Astrocyte of the cerebellum (primary cell): ENCODE data around the gene LRRC71.
A peak's percentile ranks its signal among the peaks of the same experiment; 100 is the strongest.

Source experiments
- DNase-seq: peaks from one replicate; pipeline ENCODE4 v3.0.0-alpha.2; 2011; ENCODE audit warnings: low read depth
- H3K4me3 ChIP-seq: 2 replicates; pipeline ENCODE4 v1.5.1; 2011; ENCODE audit warnings: mild to moderate bottlenecking, low read depth, low read length, moderate library complexity
- in situ Hi-C: cut with HindIII; loops from 2 replicates; pipeline ENCODE4 v1.10.0; 2017; ENCODE audit warnings: low sequenced_read_pairs
- TF ChIP-seq, protein P1 (sequence below): IDR thresholded peaks from 2 replicates; pipeline ENCODE4 v1.5.1; 2012; ENCODE audit warnings: low read length, low read depth, moderate library complexity, mild to moderate bottlenecking; ENCODE audit errors: missing control alignments

Gene LRRC71

DNA sequence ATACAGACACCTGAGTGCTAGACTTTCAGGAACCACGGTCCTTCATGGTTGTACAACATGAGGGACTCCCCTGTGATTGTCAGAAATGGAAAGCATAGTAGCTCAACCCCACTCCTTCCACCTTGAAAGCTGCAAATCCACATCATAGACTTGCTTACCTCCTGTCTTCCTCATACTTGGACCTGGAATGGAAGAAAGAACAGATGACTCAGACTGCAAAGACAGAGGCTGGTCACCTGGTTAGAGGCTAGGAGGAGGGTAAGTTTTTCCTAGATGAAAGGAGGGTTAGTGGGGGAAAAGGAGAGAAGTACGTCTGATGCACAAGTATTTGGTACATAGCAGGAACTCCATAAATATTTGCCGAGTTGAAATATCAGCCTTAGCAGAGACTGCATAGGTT, 37.2 kb downstream of the LRRC71 start:
- no peak for DNase-seq
- in situ Hi-C loops: no loop called here
- H3K4me3 ChIP-seq: no peak overlapping the region
- TF ChIP-seq, protein P1, sequence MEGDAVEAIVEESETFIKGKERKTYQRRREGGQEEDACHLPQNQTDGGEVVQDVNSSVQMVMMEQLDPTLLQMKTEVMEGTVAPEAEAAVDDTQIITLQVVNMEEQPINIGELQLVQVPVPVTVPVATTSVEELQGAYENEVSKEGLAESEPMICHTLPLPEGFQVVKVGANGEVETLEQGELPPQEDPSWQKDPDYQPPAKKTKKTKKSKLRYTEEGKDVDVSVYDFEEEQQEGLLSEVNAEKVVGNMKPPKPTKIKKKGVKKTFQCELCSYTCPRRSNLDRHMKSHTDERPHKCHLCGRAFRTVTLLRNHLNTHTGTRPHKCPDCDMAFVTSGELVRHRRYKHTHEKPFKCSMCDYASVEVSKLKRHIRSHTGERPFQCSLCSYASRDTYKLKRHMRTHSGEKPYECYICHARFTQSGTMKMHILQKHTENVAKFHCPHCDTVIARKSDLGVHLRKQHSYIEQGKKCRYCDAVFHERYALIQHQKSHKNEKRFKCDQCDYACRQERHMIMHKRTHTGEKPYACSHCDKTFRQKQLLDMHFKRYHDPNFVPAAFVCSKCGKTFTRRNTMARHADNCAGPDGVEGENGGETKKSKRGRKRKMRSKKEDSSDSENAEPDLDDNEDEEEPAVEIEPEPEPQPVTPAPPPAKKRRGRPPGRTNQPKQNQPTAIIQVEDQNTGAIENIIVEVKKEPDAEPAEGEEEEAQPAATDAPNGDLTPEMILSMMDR: no peak

DNA sequence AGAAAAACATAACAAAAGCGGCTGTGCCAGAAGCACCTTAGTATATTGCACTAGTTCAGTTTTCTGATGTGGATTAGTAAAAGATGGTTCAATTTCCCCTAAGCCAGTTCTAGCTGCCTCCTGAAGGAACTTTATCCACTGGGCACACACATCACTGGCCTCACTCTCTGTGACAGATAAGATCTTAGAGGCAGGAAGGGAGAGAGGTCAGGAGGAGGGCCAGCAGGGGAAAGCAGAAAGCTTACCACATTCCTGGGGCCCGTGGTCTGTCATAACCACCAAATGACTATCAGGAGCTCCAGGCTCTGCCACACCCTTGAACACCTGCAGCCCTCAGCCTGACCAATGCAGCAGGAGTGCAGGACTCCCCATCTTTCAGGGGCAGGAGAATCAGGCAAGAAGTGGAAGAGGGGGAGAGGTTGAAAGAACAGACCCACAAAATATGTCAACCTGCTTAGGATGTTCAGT, 37.8 kb downstream of the LRRC71 start:
- DNase-seq: no peak
- TF ChIP-seq, protein P1: no peak
- no peak overlapping the region for H3K4me3 ChIP-seq
- in situ Hi-C loops: no loop called here

DNA sequence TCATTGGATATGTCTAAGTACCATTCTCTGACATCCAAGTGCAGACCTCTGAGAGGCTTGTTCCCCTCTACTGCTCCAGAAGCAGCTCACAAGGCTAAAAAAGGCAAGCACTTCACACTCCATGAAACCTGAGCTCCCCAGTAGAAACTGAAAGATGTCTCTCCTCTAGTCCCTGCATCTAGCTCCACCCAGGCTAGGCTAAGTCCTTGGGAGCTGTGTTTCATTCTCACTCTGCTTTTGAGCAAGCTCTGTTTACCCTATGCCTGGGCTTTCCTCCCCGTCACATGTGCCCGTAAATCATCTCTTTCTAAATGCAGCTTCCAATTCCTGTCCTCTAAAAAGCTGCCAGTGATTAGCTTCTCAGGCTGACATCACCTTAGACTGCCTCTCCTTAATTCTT, 39.0 kb downstream of the LRRC71 start:
- H3K4me3 ChIP-seq: no peak overlapping the region
- no peak for DNase-seq
- TF ChIP-seq, protein P1: no peak
- in situ Hi-C loops: no loop called here

DNA sequence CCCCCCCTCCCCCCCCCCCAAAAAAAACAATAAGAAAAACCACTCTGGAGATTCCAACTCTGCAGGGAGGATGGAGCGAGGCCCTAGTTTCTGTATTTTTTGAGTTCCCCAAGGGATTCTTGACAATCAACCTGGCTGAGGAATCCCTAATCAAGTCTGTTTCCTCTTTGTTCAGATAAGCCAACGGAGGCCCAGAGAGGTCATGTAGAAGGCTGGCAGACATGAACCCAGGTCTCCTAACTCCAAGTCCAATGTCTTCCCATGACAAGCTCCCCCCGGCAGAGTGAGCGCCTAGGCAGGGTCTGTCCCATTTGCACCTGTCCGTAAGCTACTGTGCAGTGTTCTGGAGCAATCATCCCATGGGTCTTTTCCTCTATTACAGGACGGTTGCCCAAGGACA, 39.5 kb downstream of the LRRC71 start:
- TF ChIP-seq, protein P1: no peak
- H3K4me3 ChIP-seq: no peak overlapping the region
- in situ Hi-C loops: no loop called here
- no peak for DNase-seq

DNA sequence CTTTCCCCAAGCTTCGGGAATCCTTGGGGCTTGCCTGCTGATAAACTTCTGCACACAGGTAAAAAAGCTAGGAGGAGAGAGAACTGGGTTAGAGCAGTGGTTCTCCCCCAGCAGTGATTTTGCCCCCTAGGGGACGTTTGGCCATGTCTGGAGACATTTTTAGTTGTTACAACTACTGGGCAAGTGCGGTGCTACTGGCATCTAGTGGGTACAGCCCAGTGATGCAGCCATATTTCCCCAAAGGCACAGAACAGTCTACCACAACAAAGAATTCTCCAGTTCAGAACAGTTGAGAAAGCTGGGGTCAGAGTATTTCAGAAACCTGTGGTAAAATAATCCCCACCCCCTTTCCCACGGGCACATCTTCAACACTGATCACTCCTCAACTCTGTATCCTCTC, 41.3 kb downstream of the LRRC71 start:
- in situ Hi-C loops: no loop called here
- TF ChIP-seq, protein P1: peak; percentile 29
- DNase-seq: no peak
- H3K4me3 ChIP-seq: no peak overlapping the region

DNA sequence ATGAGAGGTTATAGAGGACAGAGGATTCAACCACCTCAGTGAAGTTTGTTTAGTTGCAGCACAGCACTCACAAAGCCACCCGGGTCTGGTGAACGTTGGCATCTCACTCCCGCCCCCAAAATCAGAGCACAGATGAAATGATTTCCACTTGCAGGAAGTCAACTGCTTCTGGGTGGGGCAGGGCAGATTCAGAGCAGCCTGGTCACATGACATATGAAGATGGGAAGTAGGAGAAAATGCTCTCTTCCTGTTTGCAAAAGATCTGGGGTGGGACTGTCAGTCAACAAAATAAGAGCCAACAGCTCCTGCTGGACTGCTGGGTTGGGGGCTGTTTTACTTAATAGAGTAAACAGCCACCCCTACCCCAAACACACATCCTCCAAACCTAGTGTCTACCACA, 43.2 kb downstream of the LRRC71 start:
- TF ChIP-seq, protein P1: no peak
- DNase-seq: no peak
- H3K4me3 ChIP-seq: no peak overlapping the region
- in situ Hi-C loops: no loop called here

DNA sequence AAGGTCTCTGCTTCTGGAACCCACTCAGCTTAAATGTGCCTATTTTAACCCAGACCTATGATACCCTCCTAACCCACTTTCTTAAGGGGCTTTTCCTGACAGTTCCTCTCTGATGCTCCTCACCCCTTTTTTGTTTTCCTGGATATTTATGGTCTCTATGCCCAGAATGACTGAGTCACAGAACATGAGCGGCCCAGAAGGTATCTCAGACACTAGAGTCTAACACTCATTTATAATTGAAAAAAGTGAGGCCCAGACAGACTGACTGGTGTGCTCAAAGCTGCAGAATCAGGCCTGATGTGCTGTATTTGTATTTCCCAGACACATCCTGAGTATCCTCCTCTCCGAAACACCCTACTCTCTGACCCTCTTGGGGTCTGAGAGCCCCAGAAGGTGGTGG, 44.0 kb downstream of the LRRC71 start:
- DNase-seq: no peak
- no peak overlapping the region for H3K4me3 ChIP-seq
- TF ChIP-seq, protein P1: no peak
- in situ Hi-C loops: no loop called here
